Stimulated activated CD8-positive, alpha-beta memory T cell treated with anti-CD3 and anti-CD28 coated beads, Interleukin-15, amount 100 ng/mL, for 4 hours (primary cell): ENCODE results near the gene GPR107.

Experiments
- DNase-seq, 2 donors: peaks; one replicate each; pipeline ENCODE4 v3.0.0-alpha.2; 2020; ENCODE audit warnings: low read depth in 2 of 2

GPR107 gene

DNA sequence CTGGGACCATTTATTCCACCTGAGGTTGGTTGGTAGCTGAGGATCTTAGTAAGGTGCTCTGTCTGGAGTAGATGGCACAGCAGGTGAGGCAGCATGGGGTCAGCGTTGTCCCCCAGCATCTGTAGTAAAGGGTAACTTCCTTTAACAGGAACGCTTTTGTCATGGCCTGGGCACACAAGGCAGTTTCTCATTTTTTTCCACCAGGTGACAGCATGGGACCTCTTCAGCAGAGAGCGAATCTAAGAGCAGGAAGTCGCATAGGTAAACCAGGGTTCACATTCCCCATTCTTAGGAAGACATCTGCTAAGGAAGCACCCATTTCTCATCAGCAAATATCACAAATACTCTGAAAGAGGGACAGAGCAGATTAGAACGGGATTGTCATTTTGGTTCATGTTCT is 56.5 kb downstream of the GPR107 start:
- DNase-seq, result no peak

DNA sequence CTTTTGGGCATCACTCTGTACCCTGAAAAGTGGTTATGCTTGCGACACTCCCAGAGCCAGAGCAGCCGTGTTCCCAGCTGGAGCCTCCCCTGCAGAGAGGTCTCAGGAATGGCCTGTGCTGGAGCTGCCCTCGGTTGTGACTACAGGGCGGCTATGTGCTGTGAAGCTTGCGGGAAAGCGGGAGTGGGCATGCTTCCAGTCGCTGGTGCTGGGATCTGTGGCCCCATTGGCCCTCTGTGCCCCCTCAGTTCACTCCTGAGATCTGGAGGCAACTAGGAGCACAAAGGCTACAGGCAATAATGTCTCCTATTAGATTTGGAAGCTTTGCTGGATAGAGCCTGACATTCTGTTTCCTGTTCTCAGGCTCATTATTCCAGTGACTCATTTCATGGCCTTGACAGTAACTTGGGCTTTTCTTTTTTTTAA is 56.9 kb downstream of the GPR107 start:
- no peak for DNase-seq

DNA sequence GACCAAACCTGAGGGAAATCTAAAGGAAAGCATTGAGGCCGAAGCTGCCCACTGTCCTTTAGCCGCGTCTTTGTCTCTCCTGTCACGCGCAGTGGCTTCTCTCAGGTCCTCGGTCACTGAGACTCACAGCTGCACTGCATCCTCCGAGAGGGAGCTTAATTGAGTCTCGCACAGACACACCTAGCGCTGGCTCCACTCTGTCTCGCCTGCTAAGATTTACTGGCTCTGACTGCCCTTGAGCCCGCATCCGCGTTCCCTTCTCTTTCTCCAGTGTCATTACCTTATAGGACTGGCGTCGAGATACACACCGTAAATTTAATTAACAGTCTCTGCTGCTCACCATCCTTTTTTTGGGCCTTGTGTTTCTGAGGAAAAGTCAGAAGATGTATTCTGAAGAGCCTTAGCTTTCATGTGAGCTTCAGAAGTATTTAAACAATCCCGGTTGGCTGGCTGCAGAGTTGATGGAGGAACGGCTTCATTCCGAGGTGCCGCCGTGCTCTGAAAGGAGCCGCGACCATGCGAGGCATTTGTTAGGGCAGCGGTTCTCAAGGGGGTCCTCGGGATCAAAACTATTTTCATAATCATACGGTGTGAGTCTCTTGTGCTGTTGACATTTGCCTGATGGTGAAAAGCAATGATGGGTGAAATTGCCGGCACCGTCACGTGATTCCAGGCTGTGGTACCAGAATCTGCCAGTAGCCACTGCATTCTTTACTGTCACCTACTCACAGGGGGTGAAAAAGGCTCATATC is 58.3 kb downstream of the GPR107 start:
- no peak for DNase-seq

GRCh38 chr9:130112538-130113151 is 58.9 kb downstream of the GPR107 start:
- DNase-seq, result no peak

GRCh38 chr9:130114741-130115140 is 61.0 kb downstream of the GPR107 start:
- DNase-seq, result no peak

DNA sequence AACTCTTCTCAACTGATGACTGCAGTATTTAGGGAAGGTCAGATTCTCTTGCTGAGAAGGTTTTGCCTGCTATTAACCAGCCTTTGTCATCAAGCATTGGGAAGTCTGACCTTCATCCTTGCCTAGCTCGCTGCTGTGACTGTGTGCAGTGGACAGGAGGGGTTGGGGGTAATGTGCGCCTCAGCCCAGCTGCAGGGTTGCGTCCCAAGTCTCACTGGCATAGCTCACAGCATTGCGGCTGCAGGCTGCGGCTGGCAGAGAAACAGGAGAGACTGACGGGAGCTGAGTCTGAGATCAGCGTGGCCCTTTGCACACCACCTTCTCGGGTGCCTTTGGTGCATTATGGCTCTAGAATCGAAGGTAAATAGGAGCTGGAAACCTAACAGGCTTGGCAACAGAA is 62.6 kb downstream of the GPR107 start:
- no peak for DNase-seq

GRCh38 chr9:130117376-130117775 is 63.7 kb downstream of the GPR107 start:
- no peak for DNase-seq

DNA sequence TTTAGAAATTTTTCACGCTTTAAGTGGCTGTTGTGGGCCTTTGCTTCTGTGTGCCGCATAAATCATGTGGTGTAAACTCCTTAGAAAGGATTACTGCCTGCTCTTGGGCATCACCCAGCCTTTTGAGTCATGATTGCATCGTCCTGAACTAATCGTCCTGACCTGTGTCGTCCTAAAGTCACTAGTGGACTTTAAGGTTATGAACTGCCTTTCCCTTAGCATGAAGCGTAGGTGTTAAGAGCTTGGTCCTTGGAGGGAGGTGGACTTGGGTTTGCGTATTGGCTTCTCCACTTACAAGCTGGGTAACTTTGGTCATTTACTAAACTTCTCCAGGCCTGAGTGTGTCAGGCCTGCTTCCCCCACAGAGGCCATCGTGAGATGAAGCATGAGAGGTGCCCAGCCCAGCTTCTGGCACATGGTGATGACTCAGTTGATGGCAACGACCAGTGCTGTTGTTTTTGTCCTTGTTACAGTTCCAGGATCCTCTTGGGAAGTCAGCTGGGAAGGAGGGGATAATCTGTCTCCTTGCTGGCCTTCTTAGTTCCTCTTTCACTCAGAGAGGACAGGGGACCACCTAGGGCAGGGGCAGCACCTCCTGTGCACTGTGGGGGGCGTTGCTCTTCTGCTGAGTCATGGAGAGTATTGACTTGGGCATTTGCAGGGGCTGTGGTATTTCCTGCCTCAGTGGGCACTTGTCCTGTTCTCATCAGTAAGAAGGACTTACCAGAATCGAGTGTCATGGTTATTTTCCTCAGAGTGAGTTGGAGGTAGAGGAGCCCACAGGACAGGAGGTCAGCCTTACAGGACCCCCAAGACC is 64.3 kb downstream of the GPR107 start:
- DNase-seq, result no peak

- no peak for DNase-seq
Observed at GRCh38 chr9:130118841-130119518, 65.3 kb downstream of the GPR107 start.

DNA sequence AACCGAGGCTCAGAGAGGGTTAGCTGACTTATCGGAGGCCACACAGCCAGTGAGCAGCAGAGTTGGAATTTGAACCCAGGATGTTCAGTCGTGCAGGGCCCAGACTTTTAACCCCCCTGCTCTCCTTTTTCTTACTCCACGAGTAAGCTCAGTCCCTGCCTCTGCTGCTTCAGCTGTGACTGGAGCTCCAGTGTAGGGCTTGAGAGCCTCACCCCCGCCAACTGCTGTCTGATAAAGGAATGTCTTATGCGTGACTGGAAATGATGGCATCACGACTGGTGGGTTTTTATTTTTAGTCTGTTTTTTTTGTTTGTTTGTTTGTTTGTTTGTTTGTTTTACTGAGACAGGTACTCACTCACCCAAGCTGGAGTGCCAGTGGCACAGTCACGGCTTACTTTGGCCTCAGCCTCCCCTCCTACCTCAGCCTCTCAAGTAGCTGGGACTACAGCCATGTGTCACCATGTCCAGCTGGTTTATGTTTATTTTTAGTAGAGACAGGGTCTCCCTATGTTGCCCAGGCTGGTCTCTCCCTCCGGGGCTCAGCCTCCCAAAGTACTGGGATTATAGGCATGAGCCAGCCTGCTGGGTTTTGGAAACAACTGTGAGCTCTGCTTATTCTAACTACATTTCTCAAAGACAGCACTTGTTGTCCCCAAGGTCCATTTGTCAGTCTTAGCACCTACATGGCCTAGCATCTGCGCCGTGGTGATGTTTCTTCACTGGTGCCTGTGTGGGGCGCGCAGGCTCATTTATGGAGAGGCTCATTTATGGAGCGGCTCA is 66.0 kb downstream of the GPR107 start:
- no peak for DNase-seq

GRCh38 chr9:130120299-130120587 is 66.5 kb downstream of the GPR107 start:
- DNase-seq, result no peak

DNA sequence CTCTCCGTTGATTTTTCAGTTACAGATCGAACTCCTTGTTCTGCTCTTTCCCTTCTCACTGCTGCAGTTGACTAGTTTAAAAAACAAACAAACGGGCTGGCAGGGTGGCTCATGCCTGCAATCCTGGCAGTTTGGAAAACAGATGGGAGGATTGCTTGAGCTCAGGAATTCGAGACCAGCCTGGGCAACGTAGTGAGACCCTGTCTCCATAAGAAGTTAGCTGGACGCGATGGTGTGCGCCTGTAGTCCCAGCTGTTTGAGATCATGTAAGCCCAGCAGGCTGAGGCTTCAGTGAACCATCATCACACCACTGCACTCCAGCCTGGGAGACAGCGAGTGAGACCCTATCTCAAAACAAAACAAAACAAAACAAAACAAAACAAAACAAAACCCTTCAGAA is 67.1 kb downstream of the GPR107 start:
- no peak for DNase-seq

DNA sequence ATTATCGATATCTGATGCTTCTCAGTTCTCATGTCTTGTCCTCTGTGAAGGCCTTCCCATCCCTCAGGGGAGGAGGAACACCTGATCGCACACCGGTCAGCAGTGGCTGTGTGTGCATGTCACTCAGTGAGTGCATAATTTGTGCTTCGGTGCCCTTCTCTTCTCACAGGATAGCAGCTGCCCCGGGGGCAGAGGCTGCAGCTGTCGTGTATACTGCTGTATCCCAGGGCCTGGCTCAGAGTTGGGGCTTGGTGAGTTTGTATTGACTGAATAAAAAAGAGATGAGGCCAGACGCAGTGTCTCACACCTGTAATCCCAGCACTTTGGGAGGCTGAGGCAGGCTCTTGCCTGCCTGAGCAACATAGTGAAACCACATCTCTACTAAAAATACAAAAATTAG is 68.8 kb downstream of the GPR107 start:
- no peak for DNase-seq

- DNase-seq, result no peak
Observed at GRCh38 chr9:130124085-130124860, 70.6 kb downstream of the GPR107 start.

- no peak for DNase-seq
Observed at GRCh38 chr9:130126721-130127433, 73.2 kb downstream of the GPR107 start.

DNA sequence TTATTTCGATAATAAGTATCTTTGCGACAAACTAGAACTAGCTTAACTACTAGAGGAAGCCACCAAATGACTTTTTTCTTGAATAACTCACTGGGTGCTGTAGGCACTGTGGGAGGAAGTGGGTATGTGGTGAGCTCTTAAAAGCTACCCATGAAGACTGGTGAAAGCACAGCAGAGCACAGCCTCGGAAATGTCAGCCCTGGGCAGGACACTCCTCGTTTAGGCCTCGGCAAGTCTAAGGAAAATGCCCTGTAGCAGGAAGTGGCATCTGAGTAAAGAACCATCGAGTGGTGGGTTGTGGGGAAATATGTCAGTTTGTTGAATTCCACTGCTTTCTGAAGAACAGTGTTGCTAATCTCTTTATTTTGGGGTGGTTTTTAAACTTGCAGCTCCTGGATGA is 74.5 kb downstream of the GPR107 start:
- peak; percentile 62 to 69 for DNase-seq

DNA sequence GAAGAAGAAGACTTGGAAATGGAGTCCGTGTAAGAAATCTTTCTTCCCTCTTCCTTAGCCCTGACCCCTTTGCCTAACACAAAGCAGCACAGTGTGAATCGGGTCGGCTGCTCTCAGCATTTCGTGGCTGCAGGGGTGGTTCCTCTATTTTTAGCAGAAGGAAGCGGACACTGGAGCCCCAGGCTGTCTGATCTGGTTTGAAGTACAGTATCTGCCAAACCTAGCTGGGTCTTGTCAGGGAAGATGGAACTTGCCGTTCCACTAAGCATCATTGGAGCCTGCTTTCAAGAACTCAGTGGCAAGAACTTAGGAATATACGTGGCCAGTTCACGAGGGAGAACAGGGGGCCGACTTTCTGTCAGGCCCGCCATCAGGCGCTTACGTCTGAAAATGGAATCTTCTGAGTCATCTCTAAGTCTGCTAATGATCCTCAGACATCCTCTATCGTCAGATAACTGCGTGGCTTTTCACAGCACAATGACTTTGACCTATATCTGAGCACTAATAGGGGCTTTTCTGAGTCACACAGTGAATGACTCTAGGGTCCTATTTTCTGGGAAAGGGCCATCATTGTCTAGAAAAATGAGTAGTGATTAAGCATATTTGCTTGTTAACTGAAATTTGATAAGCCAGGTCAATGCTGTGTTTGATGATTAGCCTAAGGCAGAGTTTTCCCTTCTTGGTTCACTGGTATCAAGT is 75.2 kb downstream of the GPR107 start:
- DNase-seq, result peak in 1 of 2 donors; percentile 60

DNA sequence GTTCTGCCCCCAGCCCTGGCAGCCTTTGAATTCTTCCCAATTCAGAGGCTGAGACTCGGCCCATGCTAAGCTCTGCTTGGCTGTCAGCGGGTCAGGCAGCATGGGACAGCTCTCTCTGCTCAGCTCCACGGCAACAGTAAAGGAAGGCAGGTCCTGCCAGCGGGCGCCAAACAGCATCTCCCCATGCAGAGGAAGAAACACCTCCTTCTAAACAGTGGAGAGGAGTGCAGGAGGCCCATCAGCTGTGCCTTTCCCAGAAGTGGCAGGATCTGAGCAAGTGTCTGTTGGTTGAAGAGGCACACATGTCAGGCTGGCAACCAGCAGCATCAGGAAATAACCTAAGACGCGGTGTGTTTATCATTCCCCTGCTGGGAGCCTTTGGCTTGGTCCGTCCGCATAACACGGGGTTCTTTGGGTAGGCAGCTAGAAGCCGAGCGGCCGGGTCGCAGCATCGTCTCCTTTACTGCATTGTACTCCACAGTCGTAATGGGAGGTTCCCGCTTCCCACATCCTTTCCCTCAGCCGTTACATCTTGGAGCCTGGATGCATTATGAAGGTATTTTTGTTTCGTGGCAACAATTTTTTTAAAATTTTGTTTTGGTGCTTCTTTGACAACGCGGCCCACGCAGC is 75.8 kb downstream of the GPR107 start:
- no peak for DNase-seq

DNA sequence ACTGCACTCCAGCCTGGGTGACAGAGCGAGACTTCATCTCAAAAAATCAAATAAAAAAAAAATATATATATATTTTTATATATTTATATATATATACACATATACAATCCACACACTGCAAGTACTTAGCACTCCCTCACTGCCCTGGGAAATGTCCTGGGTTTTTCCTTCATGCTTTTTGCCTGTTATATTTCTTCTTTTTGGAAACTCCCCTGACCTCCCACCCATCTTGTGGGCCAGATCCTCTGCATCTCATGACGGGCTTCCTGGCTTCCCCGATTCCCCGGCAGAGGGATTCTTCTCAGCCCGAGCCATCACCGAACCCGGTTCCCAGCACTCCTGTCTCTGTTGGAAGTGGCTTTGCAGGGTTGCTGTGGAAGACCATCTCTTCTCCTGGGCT is 79.0 kb downstream of the GPR107 start:
- no peak for DNase-seq
